Measurements from ENCODE around the gene TLR8.

Gene TLR8

DNA sequence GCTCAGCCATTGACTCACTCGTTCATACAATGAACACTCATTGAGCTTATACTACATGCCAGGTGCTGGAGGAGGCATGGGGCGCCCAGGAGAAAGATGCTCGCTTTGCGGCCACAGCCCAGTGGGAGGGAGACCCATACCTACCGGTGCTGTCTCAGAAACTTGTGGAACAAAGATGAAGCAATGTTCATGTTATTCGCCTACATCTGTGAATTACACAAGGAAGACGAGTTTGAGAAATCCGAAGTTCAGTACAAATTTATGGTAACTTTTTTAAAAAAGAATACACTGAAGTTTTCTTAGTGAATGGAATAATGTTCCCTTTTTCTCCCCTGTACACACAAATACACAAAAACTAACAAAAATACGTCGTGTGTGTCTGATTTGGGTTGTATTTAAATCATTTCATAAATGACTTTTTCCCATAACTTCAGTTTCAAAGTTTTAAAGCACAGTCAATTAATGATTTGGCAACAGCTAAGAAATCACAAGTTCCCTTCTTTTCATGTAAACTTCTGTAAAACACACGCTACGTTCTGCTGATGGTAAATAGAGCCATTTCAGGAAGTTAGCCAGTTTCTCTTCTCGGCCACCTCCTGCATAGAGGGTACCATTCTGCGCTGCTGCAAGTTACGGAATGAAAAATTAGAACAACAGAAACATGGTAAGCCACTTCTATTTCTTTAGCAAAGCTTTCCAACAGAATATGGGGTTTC is at the start of gene TLR8:
Gene TLR8 (plus strand): TSS at position 575 of the 716 bp plus-strand sequence. CDS start 87 bp downstream, at position 662.
- no peak for DNase-seq (ENCODE audit: low spot score)

DNA sequence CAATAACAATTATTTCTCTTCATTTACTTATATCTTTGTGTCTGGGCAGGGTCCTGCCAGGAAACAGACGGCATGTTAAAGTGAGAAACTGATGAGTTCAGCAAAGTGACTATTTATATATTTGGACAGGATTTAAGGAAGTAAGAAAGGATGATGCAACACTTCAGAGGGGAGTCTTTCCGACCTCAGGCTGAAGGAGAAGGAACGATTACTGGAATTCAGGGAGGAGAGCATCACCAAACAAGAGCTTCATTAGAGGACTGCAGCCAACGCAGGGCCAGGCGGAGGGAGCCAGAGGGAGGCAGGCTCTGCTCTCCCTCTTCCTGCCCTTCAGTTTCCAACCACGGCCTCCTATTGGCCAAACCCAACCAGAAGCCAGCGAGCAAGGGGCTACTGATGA is 41.1 kb upstream of the TLR8 start:
- DNase-seq (ENCODE audit: low spot score): no peak

DNA sequence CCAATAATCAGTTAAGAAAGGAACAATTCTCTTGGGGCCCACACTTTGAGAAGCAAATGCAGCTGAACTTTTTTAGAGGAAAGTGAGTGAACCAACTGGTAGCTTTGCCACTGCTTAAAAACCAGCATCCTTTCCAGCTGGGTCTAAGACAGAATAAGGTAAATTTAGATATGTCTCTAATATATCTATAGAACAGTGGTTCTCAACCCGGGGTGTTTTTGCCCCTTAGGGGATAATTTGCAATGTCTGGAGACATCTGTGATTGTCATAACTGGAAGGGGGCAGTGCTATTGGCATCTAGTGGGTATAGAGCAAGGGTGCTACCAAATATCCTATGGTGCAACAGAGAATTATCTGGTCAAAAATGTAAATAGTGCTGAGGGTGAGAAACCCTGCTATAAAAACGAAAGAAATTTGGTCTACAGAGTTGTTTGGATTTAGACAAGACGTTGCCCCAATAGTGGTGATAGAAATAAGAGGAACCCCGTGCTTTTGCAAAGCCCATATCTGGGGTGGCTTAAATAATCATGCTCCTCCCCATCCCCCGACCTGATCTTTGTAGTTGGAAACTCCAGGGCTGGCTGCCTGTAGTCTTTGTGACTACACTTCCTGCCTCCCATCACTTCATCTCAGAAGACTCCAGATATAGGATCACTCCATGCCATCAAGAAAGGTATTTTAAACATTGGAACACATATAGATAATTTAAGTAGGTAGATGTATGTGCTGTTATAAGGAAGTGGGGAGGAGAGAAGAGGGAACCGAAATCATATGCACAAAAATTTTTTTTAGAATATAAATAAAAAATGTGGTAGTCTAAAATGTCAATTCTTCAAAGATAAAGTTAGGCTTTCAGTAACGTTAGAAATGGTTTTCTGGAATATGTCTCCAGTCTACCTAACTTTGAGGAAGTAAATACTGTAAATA is 39.7 kb upstream of the TLR8 start, which contains the start of gene TLR7:
Gene TLR7 (plus strand): TSS at position 622 of the 927 bp plus-strand sequence. CDS start 507 bp downstream, outside the sequence.
- DNase-seq (ENCODE audit: low spot score): no peak

DNA sequence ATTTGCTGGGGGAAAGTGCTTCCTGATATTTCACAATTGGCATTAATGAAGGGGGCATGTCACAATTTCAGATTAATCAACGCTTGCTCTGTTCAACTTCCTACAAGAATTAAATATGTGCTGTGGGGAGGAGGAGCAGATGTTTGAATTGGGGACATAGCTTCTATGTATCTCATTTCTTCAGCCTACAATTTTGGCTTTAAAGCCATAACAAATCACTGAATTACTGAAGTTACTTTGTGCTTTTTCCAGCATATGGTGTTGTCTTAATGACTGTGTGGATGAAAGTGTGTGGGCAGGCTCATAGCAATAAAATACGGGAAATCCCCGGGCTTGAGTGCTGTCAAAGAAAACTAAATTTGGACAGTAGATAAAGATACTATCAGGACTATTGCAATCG is 38.7 kb upstream of the TLR8 start:
- no peak for DNase-seq (ENCODE audit: low spot score)

DNA sequence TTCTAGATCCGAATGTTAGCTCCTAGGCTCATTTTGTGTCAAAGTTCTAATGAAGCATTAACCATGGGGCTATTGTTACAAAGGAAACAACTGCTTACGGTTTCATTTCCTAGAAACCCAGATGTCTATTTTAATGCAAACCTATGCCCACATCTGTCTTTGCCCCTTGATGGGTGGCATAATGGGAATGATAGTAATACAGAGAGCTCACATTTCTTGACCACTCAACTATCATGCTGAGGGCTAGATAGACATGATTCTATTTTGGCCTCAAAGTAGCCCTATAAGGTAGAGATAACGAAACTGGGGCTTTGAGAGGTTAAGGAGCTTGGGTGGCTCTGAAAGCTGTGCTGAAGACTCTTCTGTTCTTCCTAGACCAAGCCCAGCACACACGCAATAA is 37.7 kb upstream of the TLR8 start:
- DNase-seq (ENCODE audit: low spot score): no peak

DNA sequence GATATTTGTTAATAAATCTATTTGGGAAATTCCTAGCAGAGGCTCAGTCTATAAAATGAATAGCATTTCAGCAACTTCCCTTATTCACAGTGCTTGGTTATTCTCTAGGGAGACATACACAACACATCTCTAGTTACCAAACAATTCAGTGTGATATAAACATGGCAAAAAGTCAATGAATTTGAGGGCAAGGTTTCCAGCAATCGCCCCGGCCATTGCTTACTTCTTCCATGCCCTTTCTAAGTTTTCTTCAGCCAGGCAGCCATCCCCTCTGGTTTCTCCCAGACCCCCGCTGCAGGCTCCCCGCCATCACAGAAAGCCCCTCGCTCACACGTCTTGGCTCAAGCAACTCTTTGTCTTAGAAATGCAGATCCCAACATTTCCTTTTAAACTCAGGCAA is 35.2 kb upstream of the TLR8 start:
- DNase-seq (ENCODE audit: low spot score): no peak

DNA sequence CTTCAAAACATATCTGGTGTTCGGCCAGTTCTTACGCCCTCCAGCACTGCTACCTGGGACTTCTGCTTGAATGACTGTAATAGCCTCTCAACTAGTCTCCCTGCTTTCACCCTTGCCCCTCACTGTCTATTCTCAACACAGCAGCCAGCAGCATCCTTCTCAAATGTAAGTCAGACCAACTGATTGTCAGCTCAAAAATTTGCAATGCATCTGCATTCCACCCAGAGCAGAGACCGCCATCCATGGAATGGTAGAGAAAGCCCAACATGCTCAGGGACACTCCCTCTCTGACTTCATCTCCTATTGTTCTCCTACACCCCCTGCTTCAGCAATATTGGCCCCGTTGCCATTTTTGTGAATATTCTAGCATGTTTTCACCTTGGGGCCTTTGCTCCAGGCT is 33.7 kb upstream of the TLR8 start:
- DNase-seq (ENCODE audit: low spot score): no peak

DNA sequence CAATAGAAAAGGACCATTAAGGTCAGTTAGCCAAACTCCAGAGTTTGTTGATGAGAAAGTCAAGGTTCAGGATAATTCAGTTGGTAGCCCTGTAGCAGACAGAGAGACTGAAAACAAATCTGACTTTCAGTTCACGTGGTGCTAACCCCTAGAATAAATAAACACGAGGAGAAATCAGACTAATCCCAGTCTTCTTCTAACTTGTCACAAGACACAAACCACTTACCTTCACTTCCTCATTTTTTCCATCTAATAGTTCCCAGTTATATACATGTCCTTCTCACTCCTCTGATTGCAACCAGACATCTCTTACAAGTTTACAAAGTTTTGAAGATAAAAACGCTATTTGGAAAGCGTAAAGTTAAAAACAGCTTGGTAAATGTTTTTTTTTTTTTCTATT is 31.8 kb upstream of the TLR8 start:
- DNase-seq (ENCODE audit: low spot score): no peak

DNA sequence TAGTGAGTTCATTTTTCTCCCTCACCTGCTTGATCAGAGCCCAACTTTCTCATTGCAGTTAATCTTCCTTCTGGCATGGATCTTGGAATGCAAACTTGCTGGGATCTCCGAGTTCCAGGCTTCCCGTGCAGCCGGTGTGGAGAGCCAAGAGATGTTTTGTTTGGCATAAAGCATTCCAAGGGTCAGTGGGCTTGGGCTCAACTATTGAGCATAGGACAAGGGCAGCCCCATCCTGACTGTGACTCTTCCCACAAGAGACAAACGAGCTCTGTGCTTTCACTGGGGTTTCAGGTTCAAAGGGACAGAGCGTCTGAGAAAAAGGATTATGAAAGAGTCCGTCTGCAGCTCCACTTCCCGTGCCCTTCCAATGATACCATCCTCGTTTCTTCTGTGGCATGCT is 29.0 kb upstream of the TLR8 start:
- DNase-seq (ENCODE audit: low spot score): no peak

DNA sequence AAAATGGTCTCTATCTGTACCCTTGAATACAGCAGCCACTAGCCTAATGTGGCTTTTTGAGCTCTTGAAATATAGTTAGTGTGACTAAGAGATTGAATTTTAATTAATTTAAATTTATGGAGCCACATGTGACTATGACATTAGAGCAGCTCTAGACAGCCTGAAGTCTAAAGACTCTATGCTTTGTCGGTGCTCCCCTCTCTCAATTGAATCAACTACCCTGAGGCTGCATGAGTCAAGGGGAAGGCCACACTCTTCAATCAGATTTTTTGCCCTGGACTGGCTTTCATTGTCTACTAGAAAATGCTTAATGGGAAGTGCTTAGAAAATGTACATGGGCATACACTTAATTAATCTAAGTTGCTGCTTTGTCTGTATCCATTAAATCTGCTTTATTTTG is 27.9 kb upstream of the TLR8 start:
- no peak for DNase-seq (ENCODE audit: low spot score)

DNA sequence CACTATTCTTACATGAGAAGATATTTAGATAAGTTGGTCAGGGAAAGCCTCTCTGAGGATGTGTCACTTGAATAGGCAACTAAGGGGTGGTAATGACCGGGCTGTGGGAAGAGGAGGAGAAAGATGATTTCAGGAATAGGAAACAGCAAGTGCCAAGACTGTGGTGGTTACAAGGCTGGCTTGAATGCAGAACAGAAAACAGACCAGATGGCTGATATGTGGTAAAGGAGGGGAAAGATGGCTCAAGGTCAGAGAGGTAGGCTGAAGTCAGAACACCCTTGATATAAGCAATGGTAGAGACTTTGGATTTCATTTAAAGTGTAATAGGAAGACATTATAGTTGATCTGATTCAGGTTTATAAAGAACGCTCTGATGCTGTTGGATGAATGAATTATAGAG is 24.5 kb upstream of the TLR8 start:
- DNase-seq (ENCODE audit: low spot score): no peak

DNA sequence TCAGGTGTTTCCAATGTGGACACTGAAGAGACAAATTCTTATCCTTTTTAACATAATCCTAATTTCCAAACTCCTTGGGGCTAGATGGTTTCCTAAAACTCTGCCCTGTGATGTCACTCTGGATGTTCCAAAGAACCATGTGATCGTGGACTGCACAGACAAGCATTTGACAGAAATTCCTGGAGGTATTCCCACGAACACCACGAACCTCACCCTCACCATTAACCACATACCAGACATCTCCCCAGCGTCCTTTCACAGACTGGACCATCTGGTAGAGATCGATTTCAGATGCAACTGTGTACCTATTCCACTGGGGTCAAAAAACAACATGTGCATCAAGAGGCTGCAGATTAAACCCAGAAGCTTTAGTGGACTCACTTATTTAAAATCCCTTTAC is 20.9 kb upstream of the TLR8 start:
- no peak for DNase-seq (ENCODE audit: low spot score)

DNA sequence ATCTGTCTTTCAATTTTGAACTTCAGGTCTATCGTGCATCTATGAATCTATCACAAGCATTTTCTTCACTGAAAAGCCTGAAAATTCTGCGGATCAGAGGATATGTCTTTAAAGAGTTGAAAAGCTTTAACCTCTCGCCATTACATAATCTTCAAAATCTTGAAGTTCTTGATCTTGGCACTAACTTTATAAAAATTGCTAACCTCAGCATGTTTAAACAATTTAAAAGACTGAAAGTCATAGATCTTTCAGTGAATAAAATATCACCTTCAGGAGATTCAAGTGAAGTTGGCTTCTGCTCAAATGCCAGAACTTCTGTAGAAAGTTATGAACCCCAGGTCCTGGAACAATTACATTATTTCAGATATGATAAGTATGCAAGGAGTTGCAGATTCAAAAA is 19.9 kb upstream of the TLR8 start:
- no peak for DNase-seq (ENCODE audit: low spot score)

DNA sequence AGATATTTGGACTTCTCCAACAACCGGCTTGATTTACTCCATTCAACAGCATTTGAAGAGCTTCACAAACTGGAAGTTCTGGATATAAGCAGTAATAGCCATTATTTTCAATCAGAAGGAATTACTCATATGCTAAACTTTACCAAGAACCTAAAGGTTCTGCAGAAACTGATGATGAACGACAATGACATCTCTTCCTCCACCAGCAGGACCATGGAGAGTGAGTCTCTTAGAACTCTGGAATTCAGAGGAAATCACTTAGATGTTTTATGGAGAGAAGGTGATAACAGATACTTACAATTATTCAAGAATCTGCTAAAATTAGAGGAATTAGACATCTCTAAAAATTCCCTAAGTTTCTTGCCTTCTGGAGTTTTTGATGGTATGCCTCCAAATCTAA is 19.3 kb upstream of the TLR8 start:
- no peak for DNase-seq (ENCODE audit: low spot score)

DNA sequence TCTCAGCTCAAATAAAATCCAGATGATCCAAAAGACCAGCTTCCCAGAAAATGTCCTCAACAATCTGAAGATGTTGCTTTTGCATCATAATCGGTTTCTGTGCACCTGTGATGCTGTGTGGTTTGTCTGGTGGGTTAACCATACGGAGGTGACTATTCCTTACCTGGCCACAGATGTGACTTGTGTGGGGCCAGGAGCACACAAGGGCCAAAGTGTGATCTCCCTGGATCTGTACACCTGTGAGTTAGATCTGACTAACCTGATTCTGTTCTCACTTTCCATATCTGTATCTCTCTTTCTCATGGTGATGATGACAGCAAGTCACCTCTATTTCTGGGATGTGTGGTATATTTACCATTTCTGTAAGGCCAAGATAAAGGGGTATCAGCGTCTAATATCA is 18.7 kb upstream of the TLR8 start:
- no peak for DNase-seq (ENCODE audit: low spot score)

DNA sequence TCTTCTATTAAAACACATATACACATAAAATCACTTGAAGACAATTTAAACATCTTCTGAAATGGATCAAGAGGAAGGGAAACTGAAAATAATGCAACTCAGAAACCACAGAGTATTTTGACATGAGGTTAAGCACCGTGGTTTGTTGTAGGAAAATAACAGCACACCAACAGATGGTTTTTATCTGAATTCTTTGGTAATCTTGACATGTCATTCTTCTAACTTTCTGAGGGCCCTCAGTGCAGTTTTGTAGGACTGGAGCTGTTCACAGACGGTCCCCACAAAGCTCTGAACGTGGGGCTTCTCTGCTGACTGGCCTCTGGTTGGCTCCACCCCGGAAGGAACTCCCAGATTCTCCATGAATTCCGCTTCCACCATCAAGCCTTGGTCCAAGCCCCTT is 16.0 kb upstream of the TLR8 start:
- no peak for DNase-seq (ENCODE audit: low spot score)

DNA sequence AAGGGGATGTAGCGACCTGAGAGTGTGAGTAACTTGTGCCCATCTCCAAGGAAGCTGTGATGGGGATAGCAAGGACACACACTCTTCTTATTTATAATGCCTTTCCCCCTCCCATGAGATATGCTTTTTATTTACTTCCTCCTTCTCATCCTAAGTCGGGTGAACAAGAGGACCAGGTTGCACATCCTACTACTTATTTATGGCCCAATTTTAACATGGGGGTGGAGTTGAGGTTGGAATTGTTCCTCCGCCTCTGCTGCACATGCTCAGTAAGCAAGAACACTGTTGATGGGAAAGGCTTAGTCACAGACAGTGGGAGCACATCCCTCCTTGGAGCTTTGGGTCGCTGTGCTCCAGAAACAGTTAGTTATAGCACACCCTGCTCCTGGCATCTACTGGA is 15.2 kb upstream of the TLR8 start:
- no peak for DNase-seq (ENCODE audit: low spot score)

DNA sequence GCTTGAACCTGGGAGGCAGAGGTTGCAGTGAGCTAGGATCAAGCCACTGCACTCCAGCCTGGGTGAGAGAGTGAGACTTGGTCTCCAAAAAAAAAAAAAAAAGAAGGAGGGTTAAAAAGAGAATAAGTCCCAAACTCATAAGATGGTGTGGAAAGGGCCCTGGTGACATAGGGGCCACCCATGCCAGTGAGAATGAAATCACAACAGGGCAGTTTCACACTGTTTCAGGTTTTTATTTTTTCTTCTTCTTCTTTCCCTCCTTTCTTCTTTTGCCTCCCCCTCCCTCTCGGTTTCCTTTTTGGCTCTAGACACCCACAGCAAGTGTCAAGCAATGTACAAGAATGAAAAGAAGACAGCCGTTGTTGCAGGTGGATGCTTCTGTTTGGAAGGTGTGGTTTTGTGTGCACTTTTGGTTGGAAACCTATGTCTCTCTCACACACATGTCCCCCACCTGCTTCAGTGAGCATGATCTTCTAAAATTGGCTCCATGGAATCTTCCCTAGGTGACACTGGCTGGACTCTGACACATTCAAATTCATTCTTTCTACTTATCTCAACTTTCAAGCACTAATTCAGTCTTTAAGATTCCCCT is 14.4 kb upstream of the TLR8 start:
- DNase-seq (ENCODE audit: low spot score): no peak

DNA sequence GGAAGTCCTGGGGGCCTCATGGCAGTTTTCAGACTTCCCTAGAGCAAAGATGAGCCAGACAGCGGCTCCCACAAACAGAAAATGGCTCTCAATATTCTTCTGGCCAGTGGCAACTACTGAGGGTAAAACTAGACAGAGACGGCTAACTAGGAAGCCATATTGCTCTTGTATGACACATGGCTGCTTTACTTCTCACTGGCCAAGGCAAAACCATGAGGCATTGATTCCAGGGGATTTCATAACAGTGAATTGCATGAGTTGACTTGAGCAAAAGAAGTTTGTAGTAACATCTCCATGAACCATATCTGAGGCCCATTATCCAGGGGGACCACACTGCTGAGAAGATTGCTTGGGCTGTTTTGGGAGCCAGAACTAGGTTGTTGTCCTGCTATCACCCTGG is 13.7 kb upstream of the TLR8 start:
- DNase-seq (ENCODE audit: low spot score): no peak

DNA sequence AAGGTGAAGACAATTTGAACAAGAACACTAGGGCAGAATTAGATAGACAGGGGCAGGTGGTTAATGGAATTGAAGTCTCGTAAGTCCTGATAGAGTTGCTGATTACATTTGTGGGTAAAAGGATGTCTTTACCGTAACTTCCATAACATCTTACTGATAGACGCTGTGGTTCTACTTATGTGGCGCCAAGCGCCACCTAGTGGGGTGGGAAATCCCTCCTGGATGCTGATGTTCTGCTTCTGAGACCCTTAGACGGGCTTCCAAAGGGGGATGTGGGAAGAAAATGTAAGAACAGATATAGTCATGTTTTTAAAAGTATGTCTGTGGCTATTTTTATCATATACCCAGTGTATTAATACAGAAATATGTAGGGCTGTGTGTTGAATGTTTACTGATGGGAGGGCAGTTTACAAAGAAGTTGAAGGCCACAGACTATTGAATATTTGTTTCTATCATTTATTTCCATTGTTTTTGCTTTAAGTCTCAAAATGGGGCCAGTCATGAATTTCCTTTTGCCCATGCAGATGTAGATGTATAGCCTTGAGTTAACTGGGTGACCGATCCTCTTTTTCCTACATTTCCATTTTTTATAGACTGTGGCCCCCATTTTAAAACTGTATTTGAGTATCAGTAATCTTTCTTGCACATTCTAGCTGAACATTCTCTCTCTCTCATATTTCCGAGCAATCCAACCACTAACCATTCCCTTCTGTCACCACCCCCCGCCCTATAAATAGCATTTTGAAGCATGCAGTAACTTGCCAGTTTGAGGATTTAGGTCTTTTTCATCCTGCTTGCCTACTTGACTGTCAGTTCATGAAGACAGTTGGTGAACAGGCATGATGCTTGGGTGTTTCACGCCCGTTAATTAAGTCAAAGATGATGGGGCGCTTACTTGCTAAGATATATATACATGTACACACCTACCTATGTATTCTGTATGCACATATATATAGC is 12.1 kb upstream of the TLR8 start:
- peak; percentile 49 for DNase-seq (ENCODE audit: low spot score)

DNA sequence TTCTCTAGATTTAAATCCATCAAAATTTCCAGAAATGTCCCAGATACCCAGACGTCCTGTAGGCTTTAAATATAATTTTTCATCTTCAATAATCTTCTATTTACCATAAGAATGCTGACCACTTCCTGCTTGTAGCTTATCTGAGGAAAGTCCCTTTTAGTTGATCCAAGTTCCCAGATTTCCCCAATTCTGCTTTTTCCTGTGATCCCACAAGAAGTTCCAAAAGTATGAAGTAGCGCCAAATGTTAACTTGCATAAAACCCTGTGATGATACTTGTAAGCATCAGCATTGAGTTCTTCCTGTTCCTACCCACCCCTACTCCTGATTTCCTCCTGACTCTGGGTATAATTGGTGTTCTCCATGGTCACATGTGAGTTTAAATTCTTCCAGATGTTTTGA is 10.6 kb upstream of the TLR8 start:
- DNase-seq (ENCODE audit: low spot score): no peak

DNA sequence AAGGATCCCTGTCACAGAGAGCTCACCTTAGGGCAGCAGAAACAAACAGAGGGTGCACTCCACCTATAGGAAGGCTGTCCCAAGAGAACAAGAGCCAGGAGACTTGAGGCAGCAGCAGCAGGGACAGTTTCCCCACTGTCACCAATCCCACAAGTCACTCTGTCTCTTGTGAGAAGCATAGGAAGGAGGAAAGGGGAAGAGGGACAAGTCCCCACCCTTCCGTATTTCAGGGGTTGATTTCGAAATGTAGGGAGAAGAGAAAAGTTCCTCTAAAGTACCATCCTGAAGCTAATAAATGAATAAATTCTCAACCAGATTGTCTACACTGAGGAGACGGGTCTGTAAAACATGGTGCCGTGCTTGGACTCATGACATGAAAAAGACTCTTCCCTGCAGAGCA is 9.5 kb upstream of the TLR8 start:
- DNase-seq (ENCODE audit: low spot score): no peak
